Ovary (tissue), 3 donors: ENCODE data around the gene CFAP73.

Experiments
- POLR2A ChIP-seq: fragments of 450-650 bp; IDR thresholded peaks from one replicate; pipeline ENCODE4 v1.6.1; 2017; ENCODE audit warnings: antibody characterized with exemption, mild to moderate bottlenecking, moderate library complexity
- TF ChIP-seq, protein P1 (sequence below), 3 donors: fragments of 450-650 bp in 2 of 3; fragments of 200-600 bp in 1 of 3; IDR thresholded peaks; one replicate each; pipeline versions ENCODE4 v1.5.1 to v1.8.0; 2016 to 2022; ENCODE audit warnings: antibody characterized with exemption in 3 of 3, mild to moderate bottlenecking in 1 of 3
- donor health status: DM: no; HTN: no; CAD: no.

DNA sequence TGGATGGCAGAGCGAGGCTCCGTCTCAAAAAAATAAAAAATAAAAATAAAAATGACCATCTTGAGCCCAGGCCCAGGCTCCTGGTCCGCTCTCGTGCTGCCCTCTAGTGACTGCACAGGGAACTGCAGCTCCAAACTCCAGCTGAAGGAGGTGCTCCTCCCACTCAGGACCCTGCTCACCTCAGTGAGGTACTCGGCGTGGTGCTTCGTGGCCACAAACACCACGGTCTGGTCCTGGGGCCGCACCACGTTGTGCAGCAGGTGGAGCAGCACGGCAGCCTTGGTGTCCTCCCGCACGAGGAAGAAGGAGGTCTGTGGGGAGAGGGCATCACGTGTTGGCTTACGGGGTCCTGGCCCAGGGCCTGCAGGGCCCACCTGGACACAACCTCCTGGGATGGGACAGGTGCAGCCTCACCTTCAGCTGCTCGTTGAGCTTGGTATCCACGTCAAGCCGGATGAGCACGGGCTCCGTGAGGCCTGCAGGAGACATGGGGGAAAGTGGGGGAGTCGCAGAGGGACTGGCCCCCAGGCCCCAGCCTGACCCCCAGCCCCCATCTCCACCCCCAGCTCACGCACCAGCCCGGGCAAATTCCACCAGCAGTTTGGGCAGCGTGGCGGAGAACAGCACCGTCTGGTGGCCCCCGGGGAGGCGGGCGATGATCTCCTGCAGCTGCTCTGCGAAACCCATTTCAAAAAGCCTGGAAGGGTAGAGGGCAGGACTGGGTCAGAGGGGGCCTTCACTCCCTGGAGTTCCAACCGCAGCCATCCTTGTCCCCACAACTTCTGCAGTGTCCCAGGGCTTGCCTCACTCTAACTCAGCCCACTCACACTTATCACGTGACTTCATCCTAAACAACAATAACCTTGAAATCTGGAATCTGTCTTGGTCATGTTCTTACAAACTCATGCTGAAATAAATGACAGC lies 25.2 kb downstream of the CFAP73 start:
- TF ChIP-seq POLR2A = no peak
- TF ChIP-seq, protein P1, sequence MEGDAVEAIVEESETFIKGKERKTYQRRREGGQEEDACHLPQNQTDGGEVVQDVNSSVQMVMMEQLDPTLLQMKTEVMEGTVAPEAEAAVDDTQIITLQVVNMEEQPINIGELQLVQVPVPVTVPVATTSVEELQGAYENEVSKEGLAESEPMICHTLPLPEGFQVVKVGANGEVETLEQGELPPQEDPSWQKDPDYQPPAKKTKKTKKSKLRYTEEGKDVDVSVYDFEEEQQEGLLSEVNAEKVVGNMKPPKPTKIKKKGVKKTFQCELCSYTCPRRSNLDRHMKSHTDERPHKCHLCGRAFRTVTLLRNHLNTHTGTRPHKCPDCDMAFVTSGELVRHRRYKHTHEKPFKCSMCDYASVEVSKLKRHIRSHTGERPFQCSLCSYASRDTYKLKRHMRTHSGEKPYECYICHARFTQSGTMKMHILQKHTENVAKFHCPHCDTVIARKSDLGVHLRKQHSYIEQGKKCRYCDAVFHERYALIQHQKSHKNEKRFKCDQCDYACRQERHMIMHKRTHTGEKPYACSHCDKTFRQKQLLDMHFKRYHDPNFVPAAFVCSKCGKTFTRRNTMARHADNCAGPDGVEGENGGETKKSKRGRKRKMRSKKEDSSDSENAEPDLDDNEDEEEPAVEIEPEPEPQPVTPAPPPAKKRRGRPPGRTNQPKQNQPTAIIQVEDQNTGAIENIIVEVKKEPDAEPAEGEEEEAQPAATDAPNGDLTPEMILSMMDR (IDR thresholded peaks at IDR 0.05) = peak; percentile 70 to 82 (median 75)
